GM12892 (cell line): Measurements from ENCODE around the gene HHIP.

Experiments
- POLR2A ChIP-seq: IDR thresholded peaks from 2 replicates; pipeline ENCODE4 v1.6.1; 2011; ENCODE audit warnings: low read depth, low read length, control low read depth
- POLR2AphosphoS5 ChIP-seq: IDR thresholded peaks from 2 replicates; pipeline ENCODE4 v1.6.1; 2011; ENCODE audit warnings: low read depth, low read length, control low read depth

DNA sequence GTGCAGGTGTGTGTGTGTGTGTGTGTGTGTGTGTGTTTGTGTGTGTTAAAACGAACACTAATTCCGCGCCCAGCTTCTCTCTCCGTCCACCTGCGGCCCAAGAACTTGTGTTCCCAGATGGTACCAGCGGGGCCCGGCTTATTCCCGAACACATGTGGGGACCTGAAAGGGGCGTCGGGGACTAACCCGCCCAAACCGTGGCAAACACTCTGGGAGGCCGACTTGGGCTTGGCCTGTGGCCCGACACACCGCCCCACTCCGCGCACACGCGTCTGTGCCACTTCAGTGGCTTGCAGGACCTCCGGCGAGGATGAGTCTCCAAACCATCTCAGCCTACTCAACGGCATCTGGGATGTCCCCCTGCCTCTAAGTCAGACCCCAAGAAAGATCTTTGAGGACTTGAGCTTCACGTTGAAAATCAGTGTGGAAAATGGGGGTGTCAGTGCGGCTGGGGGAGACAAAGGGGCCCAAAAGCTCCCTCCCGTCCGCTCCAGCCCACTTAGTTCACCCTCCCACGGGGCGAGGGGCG lies 790 bp upstream of the HHIP start:
- TF ChIP-seq POLR2AphosphoS5 (no peak), POLR2A (no peak)
